ENCODE data around the gene AIFM3.

Gene AIFM3

DNA sequence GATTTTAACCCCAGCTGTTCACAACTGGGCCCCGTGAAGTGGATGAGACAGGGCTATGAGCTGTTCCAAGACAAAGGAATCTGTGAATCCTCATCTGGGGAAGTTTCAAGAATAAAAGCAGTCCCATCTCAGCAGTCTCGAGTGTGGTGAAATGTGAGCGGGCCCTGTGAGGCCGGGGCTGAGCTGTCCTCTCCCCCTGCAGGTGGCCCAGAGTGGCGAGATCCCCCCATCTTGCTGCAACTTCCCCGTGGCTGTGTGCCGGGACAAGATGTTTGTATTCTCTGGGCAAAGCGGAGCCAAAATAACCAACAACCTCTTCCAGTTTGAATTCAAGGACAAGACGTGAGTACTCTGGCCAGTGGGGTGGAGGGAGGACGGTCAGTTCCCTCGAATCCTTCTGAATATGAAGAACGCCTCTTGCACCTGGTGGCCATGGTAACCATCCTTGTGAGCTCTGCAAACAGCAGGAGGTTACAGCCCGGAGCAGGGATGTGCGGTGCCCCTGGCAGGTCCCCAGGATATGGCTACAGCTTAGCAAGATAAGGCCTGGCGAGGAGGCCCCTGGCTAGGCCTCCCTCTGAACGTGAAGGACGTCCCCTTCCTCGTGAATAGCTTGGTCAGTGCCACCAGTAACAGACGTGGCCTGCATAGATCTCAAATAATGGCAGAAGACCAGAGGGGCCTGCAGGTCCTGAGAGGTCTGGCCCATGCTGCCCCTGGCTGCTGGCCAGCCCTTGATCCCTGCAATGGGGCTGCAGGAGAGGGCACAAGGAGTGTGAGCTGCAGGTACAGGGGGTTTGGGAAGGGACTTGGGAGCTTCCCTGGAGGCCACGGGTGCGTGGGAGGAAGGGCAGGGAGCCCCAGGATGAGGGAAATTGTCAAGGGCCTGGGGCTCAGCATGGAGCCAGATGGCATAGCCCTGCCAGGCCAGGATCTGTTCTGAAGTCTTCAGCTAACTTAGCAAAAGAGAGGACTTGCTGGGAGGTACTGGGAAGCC is 23.4 kb downstream of the AIFM3 start:
- in situ Hi-C loops (cut with HindIII; ENCODE audit: low sequenced_read_pairs) = no loop called here

DNA sequence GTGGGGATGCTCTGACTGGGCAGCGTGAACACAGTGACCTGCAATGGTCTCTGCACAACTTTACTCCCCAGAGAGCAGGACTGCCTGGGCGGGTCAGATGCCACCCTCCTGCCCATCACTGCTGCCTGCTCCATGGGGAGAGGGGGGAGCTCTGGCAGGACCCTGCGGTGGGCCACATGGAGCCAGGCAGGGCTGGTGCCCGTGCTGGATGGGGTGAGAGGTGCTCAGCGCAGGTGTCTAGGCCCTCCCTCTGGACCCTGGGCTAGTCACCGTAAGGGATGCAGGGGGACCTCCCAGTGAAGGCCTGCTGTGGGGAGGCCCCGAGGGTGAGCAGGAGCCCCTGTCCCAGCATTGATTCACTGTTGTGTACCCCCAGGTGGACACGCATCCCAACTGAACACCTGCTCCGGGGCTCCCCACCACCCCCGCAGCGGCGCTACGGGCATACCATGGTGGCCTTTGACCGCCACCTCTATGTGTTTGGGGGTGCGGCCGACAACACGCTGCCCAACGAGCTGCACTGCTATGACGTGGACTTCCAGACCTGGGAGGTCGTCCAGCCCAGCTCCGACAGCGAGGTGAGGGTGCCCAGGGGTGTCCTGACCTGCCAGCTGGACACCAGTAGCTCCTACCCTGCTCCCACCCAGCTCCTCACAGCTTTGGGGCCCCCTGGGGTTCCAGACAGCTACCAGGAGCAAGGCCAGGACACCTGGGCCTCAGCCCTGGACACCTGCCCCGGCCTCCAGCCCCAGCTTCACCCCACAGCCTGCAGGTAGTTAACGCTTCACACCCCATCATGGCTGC is 24.4 kb downstream of the AIFM3 start:
- in situ Hi-C loops (cut with HindIII; ENCODE audit: low sequenced_read_pairs) = no loop called here

DNA sequence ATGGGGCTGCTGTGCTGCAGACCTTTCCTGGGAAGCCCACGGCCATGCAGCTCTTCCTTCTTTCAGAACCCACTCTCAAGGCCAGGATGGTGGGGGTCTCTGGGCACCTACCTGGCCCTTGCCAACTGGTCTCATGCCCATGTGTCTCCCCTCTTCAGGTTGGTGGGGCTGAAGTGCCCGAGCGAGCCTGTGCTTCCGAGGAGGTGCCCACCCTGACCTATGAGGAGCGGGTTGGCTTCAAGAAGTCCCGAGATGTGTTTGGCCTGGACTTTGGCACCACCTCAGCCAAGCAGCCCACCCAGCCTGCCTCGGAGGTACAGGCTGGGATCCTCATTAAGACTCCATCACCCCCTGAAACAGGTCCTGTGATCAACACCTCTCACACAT is 25.0 kb downstream of the AIFM3 start:
- in situ Hi-C loops (cut with HindIII; ENCODE audit: low sequenced_read_pairs) = no loop called here

DNA sequence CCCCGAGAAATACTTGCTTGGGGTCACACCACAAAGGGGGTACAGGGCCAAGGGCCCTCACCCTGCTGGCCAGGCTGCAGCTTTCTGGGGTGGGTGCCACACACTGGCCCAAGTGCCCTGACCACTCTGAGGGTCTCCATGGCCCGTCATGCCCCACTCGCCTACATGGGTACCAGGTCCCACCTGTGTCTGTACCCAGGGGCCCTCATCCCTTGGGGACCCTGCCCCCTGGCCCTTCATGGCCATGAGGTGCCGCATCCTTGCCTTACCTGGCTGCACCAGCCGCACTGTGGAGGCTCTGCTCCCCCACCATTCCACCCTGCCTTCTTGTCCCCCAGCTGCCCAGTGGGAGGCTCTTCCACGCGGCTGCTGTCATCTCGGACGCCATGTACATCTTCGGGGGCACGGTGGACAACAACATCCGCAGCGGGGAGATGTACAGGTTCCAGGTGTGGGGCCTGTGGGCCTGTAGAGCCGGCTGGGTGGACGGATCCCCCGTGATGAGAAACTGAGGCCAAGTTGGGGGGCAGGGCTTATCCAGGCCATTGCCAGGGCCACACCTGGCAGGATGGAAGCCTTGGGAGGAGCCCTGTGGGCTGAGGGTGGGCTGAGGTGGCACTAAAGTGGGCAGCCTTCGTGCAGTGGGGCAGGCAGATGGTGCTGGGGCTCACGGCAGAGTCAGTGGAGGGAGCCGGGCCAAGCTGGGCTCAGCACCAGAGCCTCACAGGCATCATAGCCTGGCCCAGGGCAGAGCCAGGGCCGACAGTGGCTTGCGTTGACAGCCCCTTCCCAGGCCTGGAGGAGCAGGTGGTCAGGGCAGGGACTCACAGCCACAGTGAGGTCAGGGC is 25.6 kb downstream of the AIFM3 start:
- in situ Hi-C loops (cut with HindIII; ENCODE audit: low sequenced_read_pairs) = no loop called here

DNA sequence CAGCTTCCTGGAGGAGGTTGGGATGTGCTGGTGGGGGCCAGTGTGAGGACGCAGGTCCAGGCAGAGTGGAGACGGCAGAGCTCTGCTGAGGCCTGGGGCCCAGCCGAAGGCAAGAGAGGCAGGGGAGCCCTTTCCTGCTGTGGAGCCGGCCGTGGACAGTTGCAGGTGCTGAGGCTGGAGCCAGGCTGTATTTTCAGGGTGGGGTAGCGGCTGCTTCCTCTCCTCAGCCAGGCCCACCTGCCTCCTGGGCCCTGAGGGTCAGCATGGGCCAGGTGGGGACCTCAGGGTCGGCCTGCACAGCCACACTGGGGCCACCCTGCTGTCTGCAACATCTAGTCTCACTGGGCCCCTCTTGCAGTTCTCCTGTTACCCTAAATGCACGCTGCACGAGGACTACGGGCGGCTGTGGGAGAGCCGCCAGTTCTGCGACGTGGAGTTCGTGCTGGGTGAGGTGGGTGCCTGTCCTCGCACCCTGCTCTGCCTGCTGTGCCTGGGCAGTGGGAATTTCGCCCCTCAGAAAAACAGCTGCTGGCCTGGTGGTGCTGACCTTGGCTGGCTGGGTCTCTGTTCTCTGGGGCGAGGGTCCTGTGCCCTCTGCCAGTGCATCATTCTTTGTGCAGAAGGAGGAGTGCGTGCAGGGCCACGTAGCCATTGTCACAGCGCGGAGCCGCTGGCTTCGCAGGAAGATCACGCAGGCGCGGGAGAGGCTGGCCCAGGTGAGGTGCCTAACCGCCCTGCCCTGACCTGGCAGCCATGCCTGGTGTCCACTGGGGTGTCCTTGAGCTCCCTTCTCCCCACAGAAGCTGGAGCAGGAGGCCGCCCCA is 26.5 kb downstream of the AIFM3 start:
- in situ Hi-C loops (cut with HindIII; ENCODE audit: low sequenced_read_pairs) = no loop called here

DNA sequence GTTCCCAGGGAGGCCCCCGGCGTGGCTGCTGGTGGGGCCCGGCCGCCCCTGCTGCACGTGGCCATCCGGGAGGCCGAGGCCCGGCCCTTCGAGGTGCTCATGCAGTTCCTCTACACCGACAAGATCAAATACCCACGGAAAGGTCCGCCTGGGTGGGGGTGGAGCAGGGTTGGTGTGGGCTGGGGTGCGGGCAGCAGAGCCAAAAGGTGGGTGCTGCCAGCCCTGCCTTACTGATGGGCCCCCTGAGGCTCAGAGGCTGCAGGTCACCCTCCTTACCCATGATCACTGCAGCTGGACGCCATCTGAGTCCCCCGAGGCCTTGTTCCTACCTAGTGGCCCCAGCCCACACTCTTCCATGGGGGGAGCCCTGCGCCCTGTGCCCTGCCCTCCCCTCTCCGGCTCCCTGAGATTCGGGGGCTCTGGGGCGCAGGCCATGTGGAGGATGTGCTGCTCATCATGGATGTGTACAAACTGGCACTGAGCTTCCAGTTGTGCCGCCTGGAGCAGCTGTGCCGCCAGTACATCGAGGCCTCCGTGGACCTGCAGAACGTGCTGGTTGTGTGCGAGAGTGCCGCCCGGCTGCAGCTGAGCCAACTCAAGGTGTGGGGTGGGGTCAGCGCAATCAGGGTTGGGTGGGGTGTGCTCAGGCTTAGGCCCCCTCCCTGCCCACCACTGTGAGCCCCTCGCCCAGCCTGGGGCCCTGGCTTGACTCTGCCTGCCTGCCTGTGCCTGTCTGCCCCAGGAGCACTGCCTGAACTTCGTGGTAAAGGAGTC is 27.3 kb downstream of the AIFM3 start:
- in situ Hi-C loops (cut with HindIII; ENCODE audit: low sequenced_read_pairs) = no loop called here

DNA sequence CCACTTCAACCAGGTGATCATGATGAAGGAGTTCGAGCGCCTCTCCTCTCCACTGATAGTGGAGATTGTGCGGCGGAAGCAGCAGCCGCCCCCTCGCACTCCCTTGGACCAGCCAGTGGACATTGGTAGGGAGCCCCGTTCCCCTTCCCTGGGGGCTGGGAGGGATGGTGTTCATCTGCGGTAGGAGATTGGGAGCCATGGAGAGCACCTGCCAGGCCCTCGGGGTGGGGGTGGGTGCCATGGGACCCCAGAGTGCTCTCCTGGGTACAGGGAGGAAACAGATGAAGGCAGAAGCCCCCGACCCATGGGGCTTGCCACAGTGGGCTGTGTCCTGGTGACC is 27.8 kb downstream of the AIFM3 start:
- in situ Hi-C loops (cut with HindIII; ENCODE audit: low sequenced_read_pairs) = no loop called here

DNA sequence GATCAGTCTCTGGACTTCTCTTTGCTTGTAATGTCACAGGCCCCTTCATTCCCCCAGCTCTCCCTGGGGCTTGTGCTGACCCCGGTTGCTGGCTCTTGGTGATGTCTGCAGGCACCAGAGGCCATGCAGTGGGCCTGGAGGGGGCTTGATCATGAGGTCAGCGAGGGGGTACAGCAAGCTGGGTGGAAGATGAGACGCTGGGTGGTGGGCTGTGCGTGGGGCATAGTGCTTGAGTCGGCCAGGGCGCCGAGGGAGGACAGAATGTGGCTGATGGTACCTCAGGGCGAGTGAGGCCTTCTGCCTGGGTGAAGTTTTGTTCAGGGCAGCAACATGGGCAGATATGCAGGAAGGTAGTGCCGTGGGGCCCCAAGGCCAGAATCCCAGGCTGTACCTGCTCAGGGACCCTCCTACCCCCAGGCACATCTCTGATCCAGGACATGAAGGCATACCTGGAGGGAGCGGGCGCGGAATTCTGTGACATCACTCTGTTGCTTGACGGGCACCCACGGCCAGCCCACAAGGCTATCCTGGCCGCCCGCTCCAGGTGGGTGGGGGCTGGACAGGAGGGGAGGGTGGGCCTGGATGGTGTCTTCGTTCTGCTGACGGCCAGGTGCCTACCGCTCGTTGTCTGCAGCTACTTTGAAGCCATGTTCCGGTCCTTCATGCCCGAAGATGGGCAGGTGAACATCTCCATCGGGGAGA is 28.4 kb downstream of the AIFM3 start:
- in situ Hi-C loops (cut with HindIII; ENCODE audit: low sequenced_read_pairs) = no loop called here

DNA sequence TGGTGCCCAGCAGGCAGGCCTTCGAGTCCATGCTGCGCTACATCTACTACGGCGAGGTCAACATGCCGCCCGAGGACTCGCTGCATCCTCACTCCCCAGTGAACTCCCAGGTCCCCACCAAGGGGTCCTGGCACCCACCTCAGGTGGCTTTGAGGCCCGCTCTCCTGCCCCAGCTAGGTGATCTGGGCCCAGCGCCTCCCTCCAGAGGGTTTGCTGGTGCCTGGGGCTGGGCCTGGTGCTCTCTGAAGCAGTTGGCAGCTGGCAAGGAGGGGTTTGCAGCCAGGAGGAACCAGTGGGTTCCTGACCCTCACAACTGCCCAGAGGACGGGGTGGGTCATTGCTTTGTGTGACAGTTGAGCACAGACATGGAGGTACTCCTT is 29.0 kb downstream of the AIFM3 start:
- in situ Hi-C loops (cut with HindIII; ENCODE audit: low sequenced_read_pairs) = no loop called here

DNA sequence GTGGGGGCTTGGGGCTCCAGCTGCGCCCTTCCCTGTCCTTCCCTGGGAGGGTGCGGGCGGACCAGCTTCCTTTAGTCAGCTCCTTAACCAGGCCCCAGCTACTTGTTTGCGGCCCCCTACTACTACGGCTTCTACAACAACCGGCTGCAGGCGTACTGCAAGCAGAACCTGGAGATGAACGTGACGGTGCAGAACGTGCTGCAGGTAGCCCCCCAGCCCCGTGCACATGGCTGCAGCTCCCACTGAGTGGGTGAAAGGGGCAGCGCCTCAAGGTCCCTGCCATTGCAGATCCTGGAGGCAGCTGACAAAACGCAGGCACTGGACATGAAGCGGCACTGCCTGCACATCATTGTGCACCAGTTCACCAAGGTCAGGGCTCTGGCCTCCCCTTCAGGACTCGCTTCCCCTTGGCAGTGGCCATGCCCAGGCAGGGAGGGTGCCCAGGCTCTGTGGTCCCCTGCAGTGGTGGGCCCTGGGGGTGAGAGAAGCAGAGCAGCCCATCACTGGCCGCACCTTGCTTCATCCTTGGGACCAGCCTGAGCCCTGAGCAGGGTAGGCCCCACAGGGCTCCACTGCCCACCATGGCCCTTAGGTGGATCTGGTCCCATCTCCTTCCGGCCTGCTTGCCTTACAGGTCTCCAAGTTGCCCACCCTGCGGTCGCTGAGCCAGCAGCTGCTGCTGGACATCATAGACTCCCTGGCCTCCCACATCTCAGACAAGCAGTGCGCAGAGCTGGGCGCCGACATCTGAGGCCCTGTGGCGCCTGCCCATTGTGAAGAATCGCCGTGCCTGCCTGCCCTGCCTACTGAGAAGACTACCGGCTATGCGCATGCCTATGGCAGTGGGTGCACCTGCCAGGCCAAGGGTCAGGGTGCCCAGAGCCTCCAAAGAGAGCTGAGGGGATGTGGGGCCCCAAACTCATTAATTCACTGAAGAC is 29.8 kb downstream of the AIFM3 start:
- in situ Hi-C loops (cut with HindIII; ENCODE audit: low sequenced_read_pairs) = no loop called here

DNA sequence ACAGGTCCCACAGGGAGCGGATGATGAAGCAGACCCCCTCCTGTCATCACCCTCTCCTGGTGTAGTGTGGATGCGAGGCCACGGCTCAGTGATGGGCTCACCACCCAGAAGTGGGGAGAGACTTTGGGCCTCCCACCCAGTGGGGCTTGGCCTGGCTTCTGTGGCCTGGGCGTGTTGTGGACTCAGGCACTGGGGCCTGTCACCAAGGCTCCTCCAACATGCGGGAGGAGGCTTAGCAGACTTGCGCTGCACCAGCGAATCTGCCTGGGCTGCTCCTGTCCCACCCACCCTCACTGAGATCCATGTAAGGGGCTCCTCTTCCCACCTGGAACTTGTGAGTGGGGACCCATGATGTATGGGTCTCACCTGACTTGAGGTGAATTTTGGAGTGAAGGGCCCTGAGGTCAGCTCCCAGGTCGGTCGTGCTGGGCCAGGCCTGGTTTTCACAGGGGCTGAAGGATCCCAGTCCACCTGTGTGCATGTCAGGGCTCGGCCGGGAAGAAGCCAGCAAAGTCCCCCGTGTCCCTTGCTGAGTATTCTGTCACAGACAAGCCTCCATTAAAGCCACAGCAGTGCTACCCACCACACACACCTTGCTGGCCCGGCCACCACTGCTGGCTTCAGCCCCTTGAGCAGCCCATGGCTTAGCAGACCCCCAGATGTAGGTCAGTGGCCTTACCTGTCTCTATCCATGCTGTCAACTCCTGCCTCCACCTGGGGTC is 30.6 kb downstream of the AIFM3 start:
- in situ Hi-C loops (cut with HindIII; ENCODE audit: low sequenced_read_pairs) = no loop called here

DNA sequence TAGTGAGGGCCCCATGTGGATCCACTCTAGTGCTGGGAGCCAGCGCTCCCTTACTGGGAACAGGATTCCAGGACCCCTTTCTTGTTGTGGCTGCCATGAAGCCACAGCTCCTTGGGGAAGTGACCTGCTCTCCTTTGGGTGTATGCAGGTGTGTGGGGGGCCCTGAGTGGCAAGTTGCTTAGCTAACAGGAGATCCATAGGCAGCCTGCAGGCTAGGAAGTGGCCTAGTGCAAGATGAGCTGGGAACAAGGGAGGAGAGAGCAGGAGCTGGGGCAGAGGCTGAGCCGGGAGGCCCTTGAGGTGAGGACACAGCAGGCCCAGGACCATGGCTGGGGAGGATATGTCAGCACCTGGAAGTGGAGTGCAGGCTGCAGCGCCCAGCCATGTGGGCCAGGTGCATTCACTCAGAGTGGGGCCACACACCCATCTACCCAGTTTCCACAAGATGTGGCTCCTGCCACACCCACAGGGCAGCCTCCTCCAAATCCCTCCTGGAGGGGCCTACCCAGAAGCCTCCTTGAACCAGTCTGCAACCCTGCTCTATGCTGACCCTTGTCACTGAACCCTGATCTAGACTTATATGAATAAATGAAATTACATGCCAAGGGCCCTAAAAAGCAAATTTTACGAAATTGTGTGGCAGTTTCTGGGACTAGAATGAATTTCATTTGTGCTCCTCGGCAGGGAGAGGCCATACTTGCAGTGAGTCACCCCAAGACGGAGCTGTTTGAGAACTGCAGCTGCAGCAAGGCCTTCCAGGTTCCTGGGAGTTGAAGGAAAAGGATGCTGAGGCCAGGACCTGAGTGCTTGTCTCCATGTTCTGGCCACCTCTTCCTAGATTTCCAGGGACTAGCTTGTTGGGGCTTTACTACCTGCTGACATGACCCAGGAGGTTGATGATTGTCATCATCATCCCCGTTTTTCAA is 31.6 kb downstream of the AIFM3 start:
- in situ Hi-C loops (cut with HindIII; ENCODE audit: low sequenced_read_pairs) = no loop called here

DNA sequence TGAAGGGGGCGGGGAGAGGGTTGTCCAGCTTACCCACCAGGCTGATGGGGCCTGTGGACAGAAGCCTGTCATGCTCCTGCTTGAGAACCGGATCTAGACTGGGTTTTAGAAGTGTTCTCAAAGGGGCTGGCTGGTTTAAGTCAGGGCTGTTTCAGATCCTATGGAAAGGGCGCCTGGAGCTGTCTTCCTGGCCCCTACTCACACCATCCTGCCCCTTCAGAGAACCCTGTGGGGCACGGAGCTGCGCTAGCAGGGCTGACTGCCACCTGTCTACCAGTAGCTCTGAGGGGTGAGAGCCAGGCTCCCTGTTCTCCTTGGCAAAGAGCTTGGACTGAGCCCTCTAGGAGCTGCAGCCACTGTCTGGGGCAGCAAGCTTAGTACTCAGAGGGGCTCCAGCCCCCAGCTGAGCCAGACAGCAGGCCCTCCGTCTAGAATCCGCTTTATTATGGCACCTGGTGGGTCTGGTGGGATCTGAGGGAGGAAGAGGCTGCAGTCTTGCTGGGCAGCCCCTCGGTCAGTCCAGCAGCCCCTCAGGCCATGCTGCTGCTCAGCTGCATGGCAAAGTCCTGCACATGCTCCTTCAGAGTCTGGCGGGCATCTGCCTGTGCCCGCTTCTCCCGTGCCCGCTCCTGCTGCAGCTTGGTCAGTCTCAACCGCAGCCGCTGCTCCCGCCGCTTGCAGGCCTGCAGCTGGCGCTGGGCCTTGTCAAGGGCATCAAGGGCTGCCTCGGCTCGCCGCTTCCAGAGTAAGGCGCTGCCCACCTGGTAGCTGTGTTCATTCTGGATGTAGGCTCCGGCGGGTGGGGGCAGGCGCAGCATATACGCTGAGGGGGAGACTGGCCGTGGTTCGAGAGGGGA is 32.5 kb downstream of the AIFM3 start:
- in situ Hi-C loops (cut with HindIII; ENCODE audit: low sequenced_read_pairs) = no loop called here

DNA sequence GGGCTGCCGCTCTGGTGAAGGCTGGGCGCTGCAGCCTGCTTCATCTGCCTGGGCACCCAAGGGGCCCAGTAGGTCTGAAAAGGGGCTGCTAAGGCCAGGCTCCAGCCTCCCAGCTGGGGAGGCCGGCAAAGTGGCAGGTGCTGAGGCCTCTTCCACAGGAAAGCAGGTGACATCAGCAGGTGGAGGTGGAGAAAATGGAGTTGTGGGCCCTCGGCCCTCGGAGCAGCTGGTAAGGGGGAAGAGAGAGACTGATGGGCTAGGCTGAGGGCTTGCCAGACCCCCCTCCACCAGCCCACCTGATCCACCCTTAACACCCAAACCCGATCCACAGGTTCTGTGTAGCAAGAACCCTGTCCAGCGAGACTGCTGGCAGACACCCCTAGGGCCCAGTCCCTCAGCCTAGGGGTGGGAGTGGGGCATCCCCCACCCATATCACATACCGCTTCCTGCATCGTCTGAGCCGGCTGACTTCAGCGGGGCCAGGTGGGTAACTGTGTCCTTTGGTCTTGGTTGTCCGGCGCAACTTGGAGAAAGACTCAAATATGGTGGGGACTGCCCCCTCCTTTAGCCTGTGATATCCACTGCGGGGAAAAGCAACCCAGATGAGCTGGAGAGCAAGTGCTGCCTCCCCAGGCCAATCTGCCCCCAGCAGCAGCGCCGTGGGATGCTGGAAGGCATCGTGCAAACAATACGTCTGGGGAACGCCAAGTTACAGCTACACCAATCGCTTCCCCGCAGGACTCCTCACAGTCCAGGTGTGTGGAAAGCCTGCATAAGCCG is 33.3 kb downstream of the AIFM3 start:
- in situ Hi-C loops (cut with HindIII; ENCODE audit: low sequenced_read_pairs) = no loop called here

Data from endothelial cell of hepatic sinusoid (primary cell).